CD4-positive, CD25-positive, alpha-beta regulatory T cell (primary cell): ENCODE results near the gene CFAP100. TPM values are rescaled to one million over a fixed set of nuclear protein-coding genes. Genes with fewer than 3 reads are reported as not detected.

Experiments used
- ATAC-seq, 2 donors: fragments of 150-1000 bp; cut with Tn5 transposase; one replicate each; pipeline ENCODE4 v1.10.0; 2021; ENCODE audit warnings: low read depth in 2 of 2, moderate number of reproducible peaks in 2 of 2, moderate library complexity in 1 of 2
- DNase-seq, 3 donors: peaks; one replicate each; pipeline versions ENCODE4 v3.0.0 to v3.0.0-alpha.2; 2012 to 2022; ENCODE audit warnings: mixed read lengths in 1 of 3
- H3K27ac ChIP-seq: one replicate; pipeline ENCODE4 v1.7.0; 2013; ENCODE audit warnings: mild to moderate bottlenecking, low read length; ENCODE audit not compliant: insufficient read depth, poor library complexity, severe bottlenecking
- H3K27me3 ChIP-seq: one replicate; pipeline ENCODE4 v1.7.0; 2013; ENCODE audit warnings: low read length; ENCODE audit not compliant: control insufficient read depth, insufficient read depth
- H3K36me3 ChIP-seq: one replicate; pipeline ENCODE4 v1.7.0; 2013; ENCODE audit warnings: mild to moderate bottlenecking, low read length, moderate library complexity; ENCODE audit not compliant: control insufficient read depth, insufficient read depth
- H3K4me1 ChIP-seq: 2 replicates; pipeline ENCODE4 v1.7.0; 2013; ENCODE audit warnings: mild to moderate bottlenecking, low read length; ENCODE audit not compliant: insufficient read depth, control insufficient read depth, poor library complexity, severe bottlenecking
- H3K4me3 ChIP-seq: one replicate; pipeline ENCODE4 v1.7.0; 2013; ENCODE audit warnings: low read depth, mild to moderate bottlenecking, low read length, moderate library complexity
- H3K9me3 ChIP-seq, 2 experiments: 1 replicate in 1 of 2; 2 replicates in 1 of 2; pipeline ENCODE4 v1.7.0; 2013; ENCODE audit warnings: low read length in 2 of 2, mild to moderate bottlenecking in 1 of 2, moderate library complexity in 1 of 2; ENCODE audit not compliant: control insufficient read depth in 2 of 2
- H3K27ac Mint-ChIP-seq, 3 donors: one replicate each; pipeline ENCODE4 v1.8.0; 2020 to 2022; ENCODE audit warnings: mild to moderate bottlenecking in 3 of 3, mixed read lengths in 3 of 3, moderate library complexity in 2 of 3
- H3K27me3 Mint-ChIP-seq: one replicate; pipeline ENCODE4 v1.8.0; 2022; ENCODE audit warnings: mild to moderate bottlenecking, mixed read lengths
- H3K36me3 Mint-ChIP-seq: one replicate; pipeline ENCODE4 v1.8.0; 2020; ENCODE audit warnings: mixed read lengths
- H3K4me1 Mint-ChIP-seq, 4 donors: one replicate each; pipeline ENCODE4 v1.8.0; 2020 to 2022; ENCODE audit warnings: mixed read lengths in 4 of 4, mild to moderate bottlenecking in 1 of 4
- H3K4me3 Mint-ChIP-seq, 4 donors: one replicate each; pipeline ENCODE4 v1.8.0; 2020 to 2022; ENCODE audit warnings: mild to moderate bottlenecking in 4 of 4, mixed read lengths in 4 of 4, moderate library complexity in 3 of 4
- H3K9me3 Mint-ChIP-seq, 7 donors: one replicate each; pipeline ENCODE4 v1.8.0; 2020 to 2022; ENCODE audit warnings: mixed read lengths in 7 of 7, mild to moderate bottlenecking in 3 of 7, moderate library complexity in 2 of 7
- polyA plus RNA-seq, 4 donors: library from polyadenylated mRNA; unstranded; fragments of 300-500 nt; fragmentation: Illumina TruSeq; gene quantifications; one replicate each; pipeline ENCODE4 v1.2.3, GENCODE V29; 2021
- total RNA-seq: library from RNA; stranded (reverse); gene quantifications from one replicate; pipeline ENCODE4 v1.2.3, GENCODE V29; 2022

The CFAP100 gene
- total and polyA plus RNA-seq, 5 donors from 2014 or later, result not detected

- Histone ChIP-seq H3K27ac (no peak overlapping the region), H3K4me3 (no peak overlapping the region), H3K4me1 (no peaks in the 10 kb centered on the region), H3K9me3 (no peaks in the 10 kb centered on the region), H3K27me3 (no peaks in the 10 kb centered on the region), H3K36me3 (peaks cover 90% of the 10 kb centered on the region)
- no peaks in the 10 kb centered on the region for H3K9me3 Mint-ChIP-seq
- no peak for DNase-seq
- no peak overlapping the region for H3K4me3 Mint-ChIP-seq
- no peaks in the 10 kb centered on the region for H3K27me3 Mint-ChIP-seq
- no peak overlapping the region for H3K27ac Mint-ChIP-seq
- peaks cover 5 to 27% (median 22%) of the 10 kb centered on the region in 4 donors for H3K4me1 Mint-ChIP-seq
- peaks cover 60% of the 10 kb centered on the region for H3K36me3 Mint-ChIP-seq
- no peak for ATAC-seq
Measured at GRCh38 chr3:126461450-126462070, 66.9 kb downstream of the CFAP100 start.

GRCh38 chr3:126463521-126463920, 68.8 kb downstream of the CFAP100 start:
- Mint-ChIP-seq H3K9me3 (no peaks in the 10 kb centered on the region), H3K27ac (no peak overlapping the region), H3K36me3 (peaks cover 59% of the 10 kb centered on the region), H3K4me3 (no peak overlapping the region), H3K27me3 (no peaks in the 10 kb centered on the region), H3K4me1 (peaks cover 10 to 29% (median 23%) of the 10 kb centered on the region in 4 donors)
- Histone ChIP-seq H3K27ac (no peak overlapping the region), H3K36me3 (peaks cover 95% of the 10 kb centered on the region), H3K27me3 (no peaks in the 10 kb centered on the region), H3K4me3 (no peak overlapping the region), H3K9me3 (no peaks in the 10 kb centered on the region), H3K4me1 (no peaks in the 10 kb centered on the region)
- ATAC-seq (no peak), DNase-seq (no peak)

- Mint-ChIP-seq H3K27me3 (no peaks in the 10 kb centered on the region), H3K9me3 (no peaks in the 10 kb centered on the region), H3K27ac (no peak overlapping the region), H3K4me1 (peaks cover 6 to 32% (median 24%) of the 10 kb centered on the region in 4 donors), H3K36me3 (peaks cover 58% of the 10 kb centered on the region), H3K4me3 (no peak overlapping the region)
- Histone ChIP-seq H3K27me3 (no peaks in the 10 kb centered on the region), H3K27ac (no peak overlapping the region), H3K36me3 (peaks cover 95% of the 10 kb centered on the region), H3K9me3 (no peaks in the 10 kb centered on the region), H3K4me1 (no peaks in the 10 kb centered on the region), H3K4me3 (no peak overlapping the region)
- DNase-seq (no peak), ATAC-seq (no peak)
Measured at GRCh38 chr3:126464093-126464492, 69.4 kb downstream of the CFAP100 start.

- H3K9me3 Mint-ChIP-seq, result no peaks in the 10 kb centered on the region
- Histone ChIP-seq H3K4me1 (no peaks in the 10 kb centered on the region), H3K27ac (no peak overlapping the region), H3K36me3 (peaks cover 94% of the 10 kb centered on the region), H3K27me3 (no peaks in the 10 kb centered on the region), H3K4me3 (no peak overlapping the region), H3K9me3 (no peaks in the 10 kb centered on the region)
- no peak for ATAC-seq
- DNase-seq, result no peak
- H3K4me1 Mint-ChIP-seq, result peaks cover 6 to 34% (median 25%) of the 10 kb centered on the region in 4 donors
- no peak overlapping the region for H3K27ac Mint-ChIP-seq
- peaks cover 59% of the 10 kb centered on the region for H3K36me3 Mint-ChIP-seq
- no peaks in the 10 kb centered on the region for H3K27me3 Mint-ChIP-seq
- H3K4me3 Mint-ChIP-seq, result no peak overlapping the region
Measured at GRCh38 chr3:126464494-126464893, 69.8 kb downstream of the CFAP100 start.

GRCh38 chr3:126464997-126465396, 70.3 kb downstream of the CFAP100 start:
- peaks cover 6 to 38% (median 27%) of the 10 kb centered on the region in 4 donors for H3K4me1 Mint-ChIP-seq
- ATAC-seq (no peak), DNase-seq (no peak)
- Histone ChIP-seq H3K9me3 (no peaks in the 10 kb centered on the region), H3K36me3 (peaks cover 94% of the 10 kb centered on the region), H3K4me1 (no peaks in the 10 kb centered on the region), H3K4me3 (no peak overlapping the region), H3K27ac (no peak overlapping the region), H3K27me3 (no peaks in the 10 kb centered on the region)
- no peak overlapping the region for H3K27ac Mint-ChIP-seq
- peaks cover 59% of the 10 kb centered on the region for H3K36me3 Mint-ChIP-seq
- no peaks in the 10 kb centered on the region for H3K9me3 Mint-ChIP-seq
- no peak overlapping the region for H3K4me3 Mint-ChIP-seq
- H3K27me3 Mint-ChIP-seq, result no peaks in the 10 kb centered on the region

GRCh38 chr3:126465928-126466544, 71.3 kb downstream of the CFAP100 start:
- no peaks in the 10 kb centered on the region for H3K27me3 Mint-ChIP-seq
- Histone ChIP-seq H3K4me1 (no peaks in the 10 kb centered on the region), H3K36me3 (peaks cover 94% of the 10 kb centered on the region), H3K27me3 (no peaks in the 10 kb centered on the region), H3K27ac (no peak overlapping the region), H3K9me3 (no peaks in the 10 kb centered on the region), H3K4me3 (no peak overlapping the region)
- H3K36me3 Mint-ChIP-seq, result peaks cover 65% of the 10 kb centered on the region
- no peak overlapping the region for H3K27ac Mint-ChIP-seq
- no peak overlapping the region for H3K4me3 Mint-ChIP-seq
- peaks cover 6 to 39% (median 32%) of the 10 kb centered on the region in 4 donors for H3K4me1 Mint-ChIP-seq
- H3K9me3 Mint-ChIP-seq, result no peaks in the 10 kb centered on the region
- ATAC-seq (no peak), DNase-seq (no peak)

- Histone ChIP-seq H3K36me3 (peaks cover 92% of the 10 kb centered on the region), H3K27me3 (no peaks in the 10 kb centered on the region), H3K9me3 (no peaks in the 10 kb centered on the region), H3K4me3 (no peak overlapping the region), H3K27ac (no peak overlapping the region), H3K4me1 (peaks cover 4% of the 10 kb centered on the region)
- H3K4me3 Mint-ChIP-seq, result no peak overlapping the region
- DNase-seq, result no peak
- H3K27me3 Mint-ChIP-seq, result no peaks in the 10 kb centered on the region
- no peak for ATAC-seq
- peaks cover 6 to 47% (median 36%) of the 10 kb centered on the region in 4 donors for H3K4me1 Mint-ChIP-seq
- H3K36me3 Mint-ChIP-seq, result peaks cover 61% of the 10 kb centered on the region
- H3K9me3 Mint-ChIP-seq, result no peaks in the 10 kb centered on the region
- no peak overlapping the region for H3K27ac Mint-ChIP-seq
Measured at GRCh38 chr3:126466886-126467610, 72.3 kb downstream of the CFAP100 start.
